Suprapubic skin (tissue), 4 donors: ENCODE measurements around the gene RBMY1A1. TPM values are rescaled to one million over a fixed set of nuclear protein-coding genes. Genes with fewer than 3 reads are reported as not detected.
"Not testable (repeated sequence)": the region's sequence is repeated elsewhere in the genome, so short reads cannot be mapped to it uniquely, and the experiment has no call there.

Experiments
- DNase-seq, 2 donors: peaks; one replicate each; pipeline ENCODE4 v3.0.0-alpha.2; 2019; ENCODE audit warnings: low spot score in 2 of 2
- H3K27ac ChIP-seq: fragments of 200-600 bp; sonication (generic); one replicate; pipeline ENCODE4 v1.5.1; 2019
- H3K27me3 ChIP-seq: fragments of 200-600 bp; sonication (generic); one replicate; pipeline ENCODE4 v1.5.1; 2019
- H3K36me3 ChIP-seq: fragments of 200-600 bp; sonication (generic); one replicate; pipeline ENCODE4 v1.5.1; 2019
- H3K4me1 ChIP-seq: fragments of 200-600 bp; sonication (generic); one replicate; pipeline ENCODE4 v1.5.1; 2019
- H3K4me3 ChIP-seq: fragments of 200-600 bp; sonication (generic); one replicate; pipeline ENCODE4 v1.5.1; 2019; ENCODE audit warnings: mild to moderate bottlenecking
- H3K9me3 ChIP-seq: fragments of 200-600 bp; sonication (generic); one replicate; pipeline ENCODE4 v1.5.1; 2019
- EP300 ChIP-seq: sonication (generic); formaldehyde crosslinking; IDR thresholded peaks from one replicate; pipeline ENCODE4 v1.6.1; 2017; ENCODE audit warnings: antibody characterized with exemption
- POLR2A ChIP-seq, 2 donors: fragments of 450-650 bp; IDR thresholded peaks; one replicate each; pipeline ENCODE4 v1.6.1; 2017; ENCODE audit warnings: antibody characterized with exemption in 2 of 2, mild to moderate bottlenecking in 2 of 2, moderate library complexity in 2 of 2
- POLR2AphosphoS5 ChIP-seq, 3 donors: sonication (generic); formaldehyde crosslinking; IDR thresholded peaks; one replicate each; pipeline ENCODE4 v1.6.1; 2017; ENCODE audit warnings: antibody characterized with exemption in 3 of 3
- WGBS: methylation state at CpG from one replicate; pipeline ENCODE4 v1.1.5; 2018; 5-methylcytosine and 5-hydroxymethylcytosine counted together
- total RNA-seq, 4 donors: library from RNA; depleted of rRNA; stranded (reverse); fragments of >200 nt; gene quantifications; one replicate each; pipeline ENCODE4 v1.1.0, GENCODE V29; 2016
- TF ChIP-seq, protein P1 (sequence below), 2 donors: fragments of 200-600 bp in 1 of 2; fragments of 450-650 bp in 1 of 2; sonication (generic) in 1 of 2; IDR thresholded peaks; one replicate each; pipeline ENCODE4 v1.5.1; 2016 to 2019; ENCODE audit warnings: antibody characterized with exemption in 2 of 2, mild to moderate bottlenecking in 1 of 2, moderate library complexity in 1 of 2

The RBMY1A1 gene
- total RNA-seq: not detected

DNA sequence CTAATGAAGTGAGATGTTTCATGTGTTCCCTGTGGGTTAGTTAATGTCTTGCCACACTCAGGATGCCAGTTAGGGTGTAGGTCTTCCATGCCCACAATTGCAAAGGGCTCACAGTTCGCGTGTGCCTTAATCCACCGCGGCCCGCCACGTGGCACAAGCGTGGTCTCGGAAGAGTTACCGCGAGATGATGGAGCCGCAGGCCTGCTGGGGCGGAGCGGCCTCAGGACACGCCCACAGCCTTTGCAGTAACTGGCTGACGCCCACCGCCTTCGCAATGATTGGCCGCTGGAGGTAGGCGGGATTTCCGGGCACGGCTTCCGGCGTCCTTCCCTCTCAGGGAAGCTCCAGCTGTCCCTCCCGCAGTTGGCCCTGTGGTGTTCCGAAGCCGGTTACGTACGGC, at the start of gene RBMY1A1:
Gene RBMY1A1, plus strand, starts transcription at position 301 of the 400 bp plus-strand sequence. CDS start 2,013 bp downstream, outside the sequence.
- H3K27ac ChIP-seq, H3K27me3 ChIP-seq, H3K9me3 ChIP-seq, H3K36me3 ChIP-seq, H3K4me3 ChIP-seq, DNase-seq, H3K4me1 ChIP-seq: not testable (repeated sequence)
- WGBS: no CpG with 5 or more reads among the region's 28 CpGs

DNA sequence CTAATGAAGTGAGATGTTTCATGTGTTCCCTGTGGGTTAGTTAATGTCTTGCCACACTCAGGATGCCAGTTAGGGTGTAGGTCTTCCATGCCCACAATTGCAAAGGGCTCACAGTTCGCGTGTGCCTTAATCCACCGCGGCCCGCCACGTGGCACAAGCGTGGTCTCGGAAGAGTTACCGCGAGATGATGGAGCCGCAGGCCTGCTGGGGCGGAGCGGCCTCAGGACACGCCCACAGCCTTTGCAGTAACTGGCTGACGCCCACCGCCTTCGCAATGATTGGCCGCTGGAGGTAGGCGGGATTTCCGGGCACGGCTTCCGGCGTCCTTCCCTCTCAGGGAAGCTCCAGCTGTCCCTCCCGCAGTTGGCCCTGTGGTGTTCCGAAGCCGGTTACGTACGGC, 23.6 kb upstream of the RBMY1A1 start, which contains the start of gene RBMY1B:
Gene RBMY1B, plus strand, starts transcription at position 301 of the 400 bp plus-strand sequence. CDS start 2,013 bp downstream, outside the sequence.
- H3K27ac ChIP-seq, DNase-seq, H3K27me3 ChIP-seq, H3K4me1 ChIP-seq, H3K36me3 ChIP-seq, H3K9me3 ChIP-seq, H3K4me3 ChIP-seq: not testable (repeated sequence)
- WGBS: no CpG with 5 or more reads among the region's 28 CpGs

DNA sequence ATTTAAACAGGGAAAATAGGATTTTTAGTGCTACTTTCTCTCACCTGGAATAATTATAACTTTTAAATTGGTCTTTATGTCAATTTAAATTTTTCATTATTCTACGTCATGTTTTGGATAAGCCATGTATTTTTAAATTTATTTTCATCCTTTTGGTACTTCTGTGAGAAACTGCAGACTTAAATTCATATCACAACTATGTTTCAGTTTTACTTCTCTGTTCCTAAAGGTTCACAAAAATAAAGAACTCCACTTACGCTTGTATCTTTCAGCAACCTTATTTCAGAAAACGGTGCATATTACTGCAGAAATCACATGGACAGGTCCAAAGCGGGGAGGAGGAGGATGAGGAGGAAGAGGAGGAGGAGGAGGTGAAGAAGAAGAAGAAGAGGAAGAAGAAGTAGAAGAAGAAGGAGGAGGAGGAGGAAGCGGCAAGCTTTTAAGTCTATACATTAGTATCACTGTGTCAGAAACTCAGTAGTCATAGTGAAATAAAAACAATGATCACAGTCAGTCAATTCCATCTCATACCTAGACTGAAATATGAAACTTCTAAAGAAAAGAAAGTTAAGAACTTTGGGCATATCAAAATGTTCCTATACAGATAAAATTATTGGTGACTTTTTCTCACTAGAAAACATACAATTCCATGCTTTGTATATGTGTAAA, 24.8 kb downstream of the RBMY1A1 start:
- WGBS: no CpG with 5 or more reads among the region's 5 CpGs
- not testable (repeated sequence) for H3K27me3 ChIP-seq, H3K4me3 ChIP-seq, DNase-seq, H3K36me3 ChIP-seq, H3K9me3 ChIP-seq, H3K4me1 ChIP-seq, H3K27ac ChIP-seq

- Histone ChIP-seq H3K9me3 (no peaks in the 10 kb centered on the region), H3K4me1 (no peaks in the 10 kb centered on the region), H3K4me3 (no peak overlapping the region), H3K27ac (no peak overlapping the region), H3K36me3 (no peaks in the 10 kb centered on the region), H3K27me3 (no peaks in the 10 kb centered on the region)
- WGBS: no CpG with 5 or more reads among the region's 6 CpGs
- DNase-seq: no peak
- TF ChIP-seq EP300: no peak
- TF ChIP-seq POLR2AphosphoS5 (IDR thresholded peaks at IDR 0.05): no peak
- no peak for TF ChIP-seq POLR2A (IDR thresholded peaks at IDR 0.05)
- TF ChIP-seq, protein P1, sequence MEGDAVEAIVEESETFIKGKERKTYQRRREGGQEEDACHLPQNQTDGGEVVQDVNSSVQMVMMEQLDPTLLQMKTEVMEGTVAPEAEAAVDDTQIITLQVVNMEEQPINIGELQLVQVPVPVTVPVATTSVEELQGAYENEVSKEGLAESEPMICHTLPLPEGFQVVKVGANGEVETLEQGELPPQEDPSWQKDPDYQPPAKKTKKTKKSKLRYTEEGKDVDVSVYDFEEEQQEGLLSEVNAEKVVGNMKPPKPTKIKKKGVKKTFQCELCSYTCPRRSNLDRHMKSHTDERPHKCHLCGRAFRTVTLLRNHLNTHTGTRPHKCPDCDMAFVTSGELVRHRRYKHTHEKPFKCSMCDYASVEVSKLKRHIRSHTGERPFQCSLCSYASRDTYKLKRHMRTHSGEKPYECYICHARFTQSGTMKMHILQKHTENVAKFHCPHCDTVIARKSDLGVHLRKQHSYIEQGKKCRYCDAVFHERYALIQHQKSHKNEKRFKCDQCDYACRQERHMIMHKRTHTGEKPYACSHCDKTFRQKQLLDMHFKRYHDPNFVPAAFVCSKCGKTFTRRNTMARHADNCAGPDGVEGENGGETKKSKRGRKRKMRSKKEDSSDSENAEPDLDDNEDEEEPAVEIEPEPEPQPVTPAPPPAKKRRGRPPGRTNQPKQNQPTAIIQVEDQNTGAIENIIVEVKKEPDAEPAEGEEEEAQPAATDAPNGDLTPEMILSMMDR (IDR thresholded peaks at IDR 0.05): no peak
Observed at GRCh38 chrY:21585449-21585848, 50.8 kb downstream of the RBMY1A1 start.

GRCh38 chrY:21586454-21586853, 51.8 kb downstream of the RBMY1A1 start:
- not testable (repeated sequence) for H3K4me3 ChIP-seq, H3K27me3 ChIP-seq, H3K27ac ChIP-seq, H3K9me3 ChIP-seq, H3K4me1 ChIP-seq, H3K36me3 ChIP-seq, DNase-seq
- WGBS: no CpG with 5 or more reads among the region's 6 CpGs

DNA sequence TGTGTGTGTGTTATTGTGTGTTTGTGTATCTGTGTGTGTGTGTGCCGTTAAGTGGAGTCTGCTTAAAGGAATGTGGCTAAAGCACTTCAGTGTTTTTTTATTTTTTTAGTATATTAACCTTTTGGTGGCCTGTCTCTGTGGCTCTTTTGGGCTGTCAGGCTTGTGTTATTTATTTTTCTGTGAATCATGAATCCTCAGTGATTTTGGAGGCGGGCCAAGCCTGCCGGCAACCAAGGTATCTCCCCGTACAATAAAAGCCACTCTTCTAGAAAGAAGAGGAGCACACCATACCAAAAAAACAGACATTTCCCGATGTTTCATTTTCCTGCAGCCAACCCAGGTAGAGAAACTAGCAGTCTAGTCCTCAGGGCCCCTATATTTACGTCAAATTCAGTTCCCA, 57.4 kb downstream of the RBMY1A1 start:
- H3K27ac ChIP-seq: no peak overlapping the region
- TF ChIP-seq, protein P1 (IDR thresholded peaks at IDR 0.05): no peak
- no peak for TF ChIP-seq EP300
- no peak for TF ChIP-seq POLR2A (IDR thresholded peaks at IDR 0.05)
- TF ChIP-seq POLR2AphosphoS5 (IDR thresholded peaks at IDR 0.05): no peak
- H3K4me3 ChIP-seq: no peak overlapping the region
- no peaks in the 10 kb centered on the region for H3K4me1 ChIP-seq
- no peaks in the 10 kb centered on the region for H3K27me3 ChIP-seq
- no peaks in the 10 kb centered on the region for H3K9me3 ChIP-seq
- no peak for DNase-seq
- H3K36me3 ChIP-seq: no peaks in the 10 kb centered on the region
- WGBS: no CpG with 5 or more reads among the region's 6 CpGs

GRCh38 chrY:21596287-21596686, 61.6 kb downstream of the RBMY1A1 start:
- H3K4me1 ChIP-seq, H3K9me3 ChIP-seq, H3K36me3 ChIP-seq, H3K27ac ChIP-seq, DNase-seq, H3K27me3 ChIP-seq, H3K4me3 ChIP-seq: not testable (repeated sequence)
- WGBS: no CpG with 5 or more reads among the region's 16 CpGs

Other genes with a start within 250 kb of the RBMY1A1 start
- gene RBMY1B, start 23.5 kb upstream of the RBMY1A1 start, total RNA-seq: not detected